ENCODE data around the gene COL4A6.

The COL4A6 gene

DNA sequence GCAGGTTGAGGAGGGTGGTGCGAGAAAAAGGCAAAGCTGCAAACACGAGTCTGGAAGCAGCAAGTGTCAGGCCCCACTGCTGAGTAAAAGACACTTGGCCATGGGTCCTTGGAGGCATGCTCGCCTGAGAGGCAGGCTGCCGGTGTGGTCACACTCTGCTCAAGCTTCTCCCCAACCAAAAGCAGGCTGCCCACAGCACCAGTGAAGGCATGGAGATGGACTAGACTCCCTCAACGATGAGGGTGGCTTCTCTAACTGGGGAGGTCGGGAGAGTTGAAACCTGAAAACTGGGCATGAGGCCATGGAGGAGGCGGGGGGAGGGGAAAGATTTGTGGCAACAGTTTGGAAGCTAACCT lies 260.1 kb downstream of the COL4A6 start:
- Histone ChIP-seq H3K9me3 (ENCODE audit: insufficient read depth, low read length) (no peaks in the 10 kb centered on the region), H3K9ac (ENCODE audit: insufficient read length, low read depth) (peak overlapping the region; percentile 2), H3K36me3 (ENCODE audit: insufficient read depth, insufficient read length, low read length) (no peaks in the 10 kb centered on the region), H3K4me1 (ENCODE audit: insufficient read depth, insufficient read length) (peaks cover 9% of the 10 kb centered on the region), H3K4me3 (ENCODE audit: insufficient read length, low read depth) (no peak overlapping the region), H3K27me3 (ENCODE audit: insufficient read depth, insufficient read length) (no peaks in the 10 kb centered on the region)
- TF ChIP-seq SUZ12 (IDR thresholded peaks at IDR 0.05; ENCODE audit: extremely low read depth, insufficient read depth, insufficient read length) (no peak), ZNF274 (IDR thresholded peaks at IDR 0.05; ENCODE audit: low read depth, low read length) (no peak), YY1 (IDR thresholded peaks at IDR 0.05; ENCODE audit: insufficient read depth, insufficient read length) (no peak)
- no peak for DNase-seq (ENCODE audit: low read depth, low spot score)

DNA sequence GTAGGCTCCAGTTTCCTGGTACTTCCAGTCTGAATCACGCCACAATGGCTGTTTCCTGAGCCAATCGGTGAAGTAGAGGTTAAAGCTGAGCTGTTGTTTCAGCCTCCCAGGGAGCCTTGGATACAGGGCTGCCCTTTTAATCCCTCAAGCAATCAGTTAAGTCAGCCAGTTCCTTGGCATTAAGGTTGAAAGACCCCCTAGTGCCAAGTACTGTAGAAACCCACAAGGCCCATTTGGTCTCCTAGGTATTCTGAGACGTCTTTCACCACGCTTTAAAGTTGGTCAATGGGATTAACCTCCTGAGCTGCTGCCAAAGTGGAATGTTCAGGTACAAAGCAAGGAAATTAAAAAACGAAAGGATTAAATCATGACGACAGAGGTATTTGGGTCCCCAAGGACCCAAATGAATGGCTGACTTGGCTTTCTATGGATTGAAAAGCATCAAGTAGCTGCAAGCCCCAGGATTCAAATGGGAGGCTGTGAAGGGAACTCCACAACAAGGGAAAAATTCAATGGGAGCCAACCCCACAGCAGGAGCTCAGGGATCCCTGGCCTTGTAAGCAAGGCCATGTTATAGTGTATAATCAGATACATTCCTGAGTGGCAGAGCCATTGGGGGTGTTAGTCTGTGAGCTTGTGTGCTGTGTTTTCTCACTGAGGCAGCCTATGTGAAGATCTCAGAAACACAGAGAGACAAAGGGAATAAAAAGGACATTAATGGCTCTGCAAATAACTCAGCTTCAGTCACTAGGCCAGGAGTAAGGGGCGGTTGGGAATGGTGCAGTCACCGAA lies 260.7 kb downstream of the COL4A6 start:
- peak; percentile 81 for DNase-seq (ENCODE audit: low read depth, low spot score)
- Histone ChIP-seq H3K9me3 (ENCODE audit: insufficient read depth, low read length) (no peaks in the 10 kb centered on the region), H3K27me3 (ENCODE audit: insufficient read depth, insufficient read length) (no peaks in the 10 kb centered on the region), H3K9ac (ENCODE audit: insufficient read length, low read depth) (peak overlapping the region; percentile 2), H3K36me3 (ENCODE audit: insufficient read depth, insufficient read length, low read length) (no peaks in the 10 kb centered on the region), H3K4me3 (ENCODE audit: insufficient read length, low read depth) (no peak overlapping the region), H3K4me1 (ENCODE audit: insufficient read depth, insufficient read length) (peaks cover 9% of the 10 kb centered on the region)
- TF ChIP-seq SUZ12 (IDR thresholded peaks at IDR 0.05; ENCODE audit: extremely low read depth, insufficient read depth, insufficient read length) (no peak), ZNF274 (IDR thresholded peaks at IDR 0.05; ENCODE audit: low read depth, low read length) (no peak), YY1 (IDR thresholded peaks at IDR 0.05; ENCODE audit: insufficient read depth, insufficient read length) (no peak)

DNA sequence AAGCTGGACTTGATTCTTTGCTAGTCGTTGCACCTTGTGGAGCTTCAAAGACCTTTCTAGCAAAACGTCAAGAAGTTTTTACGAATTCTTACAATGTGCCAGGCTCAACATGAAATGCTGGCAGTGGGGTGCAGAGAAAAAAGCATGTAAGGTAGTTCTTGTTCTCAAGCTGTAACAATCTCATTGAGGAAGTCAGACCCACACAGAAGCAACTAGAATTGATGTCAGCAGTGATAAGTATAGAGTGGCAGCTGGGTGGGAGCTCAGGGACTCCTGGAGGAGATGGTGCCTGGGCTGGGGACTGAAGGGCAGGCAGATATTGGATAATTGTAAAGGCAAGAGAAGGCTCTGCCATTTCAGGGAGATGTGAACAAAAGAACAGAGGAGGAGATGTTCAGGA lies 264.3 kb downstream of the COL4A6 start:
- Histone ChIP-seq H3K9me3 (ENCODE audit: insufficient read depth, low read length) (no peaks in the 10 kb centered on the region), H3K4me1 (ENCODE audit: insufficient read depth, insufficient read length) (peaks cover 9% of the 10 kb centered on the region), H3K4me3 (ENCODE audit: insufficient read length, low read depth) (no peak overlapping the region), H3K36me3 (ENCODE audit: insufficient read depth, insufficient read length, low read length) (peaks cover 5% of the 10 kb centered on the region), H3K9ac (ENCODE audit: insufficient read length, low read depth) (no peak overlapping the region), H3K27me3 (ENCODE audit: insufficient read depth, insufficient read length) (no peaks in the 10 kb centered on the region)
- TF ChIP-seq SUZ12 (IDR thresholded peaks at IDR 0.05; ENCODE audit: extremely low read depth, insufficient read depth, insufficient read length): no peak
- TF ChIP-seq ZNF274 (IDR thresholded peaks at IDR 0.05; ENCODE audit: low read depth, low read length): no peak
- no peak for TF ChIP-seq YY1 (IDR thresholded peaks at IDR 0.05; ENCODE audit: insufficient read depth, insufficient read length)
- no peak for DNase-seq (ENCODE audit: low read depth, low spot score)

DNA sequence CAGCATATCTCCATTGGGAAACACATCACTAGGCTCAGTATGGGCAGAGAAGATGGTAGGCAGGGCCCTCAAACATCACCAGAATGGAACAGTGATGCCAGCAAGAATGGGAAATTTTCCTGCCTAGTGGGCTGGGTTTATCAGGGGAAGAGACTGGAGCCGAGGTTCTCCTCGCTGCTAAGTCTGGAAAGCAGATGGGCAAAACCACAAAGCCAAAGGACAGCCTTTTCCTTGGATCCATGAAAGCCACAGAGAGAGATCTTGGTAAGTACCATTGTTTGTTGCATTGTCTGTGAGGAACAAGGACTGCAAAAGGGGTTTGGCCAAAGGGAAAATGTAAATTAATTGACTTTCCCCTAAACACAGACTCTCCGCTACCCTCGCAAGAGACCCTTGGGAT lies 266.6 kb downstream of the COL4A6 start:
- no peak overlapping the region for H3K4me3 ChIP-seq (ENCODE audit: insufficient read length, low read depth)
- no peak overlapping the region for H3K9ac ChIP-seq (ENCODE audit: insufficient read length, low read depth)
- peaks cover 5% of the 10 kb centered on the region for H3K36me3 ChIP-seq (ENCODE audit: insufficient read depth, insufficient read length, low read length)
- H3K9me3 ChIP-seq (ENCODE audit: insufficient read depth, low read length): no peaks in the 10 kb centered on the region
- peaks cover under 1% of the 10 kb centered on the region for H3K4me1 ChIP-seq (ENCODE audit: insufficient read depth, insufficient read length)
- no peak for DNase-seq (ENCODE audit: low read depth, low spot score)
- no peaks in the 10 kb centered on the region for H3K27me3 ChIP-seq (ENCODE audit: insufficient read depth, insufficient read length)
- no peak for TF ChIP-seq YY1 (IDR thresholded peaks at IDR 0.05; ENCODE audit: insufficient read depth, insufficient read length)
- no peak for TF ChIP-seq SUZ12 (IDR thresholded peaks at IDR 0.05; ENCODE audit: extremely low read depth, insufficient read depth, insufficient read length)
- TF ChIP-seq ZNF274 (IDR thresholded peaks at IDR 0.05; ENCODE audit: low read depth, low read length): no peak

DNA sequence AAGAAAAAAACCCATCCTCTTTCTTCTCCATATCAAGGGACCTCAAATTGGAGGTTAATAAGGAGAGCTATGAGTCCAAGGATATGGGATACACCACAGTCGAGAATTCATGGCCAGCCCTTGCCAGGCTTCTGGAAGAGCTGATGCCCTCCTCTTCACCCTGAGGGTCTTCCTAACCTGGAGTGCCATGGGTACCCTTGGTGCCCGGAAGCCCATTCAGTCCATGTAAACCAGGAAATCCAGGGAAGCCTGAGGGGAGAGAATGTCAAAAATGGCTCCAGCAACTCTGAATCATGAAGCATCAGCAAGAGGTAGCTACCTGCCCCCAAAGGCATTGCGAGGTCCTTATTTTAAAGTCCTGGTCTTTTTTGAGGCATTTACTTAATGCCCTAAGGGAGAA lies 268.5 kb downstream of the COL4A6 start:
- no peaks in the 10 kb centered on the region for H3K4me1 ChIP-seq (ENCODE audit: insufficient read depth, insufficient read length)
- no peak for DNase-seq (ENCODE audit: low read depth, low spot score)
- peaks cover 5% of the 10 kb centered on the region for H3K36me3 ChIP-seq (ENCODE audit: insufficient read depth, insufficient read length, low read length)
- H3K9ac ChIP-seq (ENCODE audit: insufficient read length, low read depth): no peak overlapping the region
- no peaks in the 10 kb centered on the region for H3K9me3 ChIP-seq (ENCODE audit: insufficient read depth, low read length)
- H3K4me3 ChIP-seq (ENCODE audit: insufficient read length, low read depth): no peak overlapping the region
- no peaks in the 10 kb centered on the region for H3K27me3 ChIP-seq (ENCODE audit: insufficient read depth, insufficient read length)
- TF ChIP-seq ZNF274 (IDR thresholded peaks at IDR 0.05; ENCODE audit: low read depth, low read length) (no peak), SUZ12 (IDR thresholded peaks at IDR 0.05; ENCODE audit: extremely low read depth, insufficient read depth, insufficient read length) (no peak), YY1 (IDR thresholded peaks at IDR 0.05; ENCODE audit: insufficient read depth, insufficient read length) (no peak)

DNA sequence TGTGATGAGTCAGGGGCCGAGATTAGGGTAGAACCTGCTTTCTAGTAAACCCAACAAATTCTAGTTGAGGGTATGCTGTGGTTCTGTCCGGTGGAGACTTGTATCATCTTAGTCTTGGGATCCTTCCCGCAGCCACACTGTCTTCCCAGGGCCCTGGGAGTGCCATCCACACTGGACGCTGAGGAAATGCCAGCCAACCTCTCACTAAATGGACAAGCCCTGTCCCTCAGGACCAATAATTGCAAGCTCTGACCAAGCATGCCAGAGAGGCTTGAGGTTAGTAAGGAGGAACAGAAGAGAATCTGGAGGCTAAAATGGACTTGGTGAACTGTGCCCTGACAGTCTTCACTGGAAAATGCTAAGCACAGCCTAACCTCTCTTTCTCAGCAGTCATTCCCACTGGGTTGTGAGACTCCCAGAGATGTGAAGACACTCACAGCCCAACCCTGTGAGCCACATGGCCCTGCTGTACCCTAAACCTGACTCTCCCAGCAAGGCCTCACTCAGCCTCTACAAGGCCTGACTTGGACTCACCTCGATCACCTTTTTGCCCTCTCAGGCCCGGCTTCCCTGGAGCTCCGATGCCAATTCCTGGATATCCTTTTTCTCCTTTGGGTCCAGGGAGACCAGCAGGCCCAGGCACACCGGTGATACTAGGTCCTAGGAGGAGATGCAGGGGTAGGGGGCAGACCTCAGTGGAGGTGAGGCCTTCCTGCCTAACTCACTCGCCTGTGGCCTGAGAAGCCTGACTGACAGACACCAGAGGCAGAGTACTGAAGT lies 269.1 kb downstream of the COL4A6 start:
- H3K36me3 ChIP-seq (ENCODE audit: insufficient read depth, insufficient read length, low read length): peaks cover 5% of the 10 kb centered on the region
- H3K4me3 ChIP-seq (ENCODE audit: insufficient read length, low read depth): no peak overlapping the region
- TF ChIP-seq ZNF274 (IDR thresholded peaks at IDR 0.05; ENCODE audit: low read depth, low read length) (no peak), YY1 (IDR thresholded peaks at IDR 0.05; ENCODE audit: insufficient read depth, insufficient read length) (no peak), SUZ12 (IDR thresholded peaks at IDR 0.05; ENCODE audit: extremely low read depth, insufficient read depth, insufficient read length) (no peak)
- H3K9me3 ChIP-seq (ENCODE audit: insufficient read depth, low read length): no peaks in the 10 kb centered on the region
- no peak overlapping the region for H3K9ac ChIP-seq (ENCODE audit: insufficient read length, low read depth)
- no peaks in the 10 kb centered on the region for H3K4me1 ChIP-seq (ENCODE audit: insufficient read depth, insufficient read length)
- no peaks in the 10 kb centered on the region for H3K27me3 ChIP-seq (ENCODE audit: insufficient read depth, insufficient read length)
- no peak for DNase-seq (ENCODE audit: low read depth, low spot score)

DNA sequence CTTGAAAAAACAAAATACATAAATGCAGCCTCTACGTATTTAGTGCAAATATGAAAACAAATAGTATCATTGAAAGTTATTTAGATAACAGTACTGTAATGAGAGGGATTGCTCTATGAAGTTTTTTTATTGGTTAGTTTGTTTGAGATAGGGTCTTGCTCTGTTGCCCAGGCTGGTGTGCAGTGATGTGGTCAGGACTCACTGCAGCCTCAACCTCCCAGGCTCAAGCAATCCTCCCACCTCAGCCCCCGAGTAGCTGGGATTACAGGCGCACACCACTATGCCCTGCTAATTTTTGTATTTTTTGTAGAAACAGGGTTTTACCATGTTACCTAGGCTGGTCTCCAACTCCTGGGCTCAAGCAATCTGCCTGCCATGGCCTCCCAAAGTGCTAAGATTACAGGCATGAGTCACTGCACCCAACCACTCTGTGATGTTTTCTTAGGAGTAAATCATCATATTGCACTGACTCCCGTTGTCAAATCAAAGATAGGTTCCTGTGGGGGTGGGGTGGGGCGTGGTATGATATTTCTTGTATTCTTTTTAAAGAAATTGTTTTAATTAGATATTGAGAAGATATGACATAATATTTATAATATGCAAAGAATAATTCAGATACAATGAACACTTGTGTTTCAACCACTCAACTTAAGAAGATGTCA lies 270.9 kb downstream of the COL4A6 start:
- TF ChIP-seq ZNF274 (IDR thresholded peaks at IDR 0.05; ENCODE audit: low read depth, low read length) (no peak), SUZ12 (IDR thresholded peaks at IDR 0.05; ENCODE audit: extremely low read depth, insufficient read depth, insufficient read length) (no peak), YY1 (IDR thresholded peaks at IDR 0.05; ENCODE audit: insufficient read depth, insufficient read length) (no peak)
- peaks cover 5% of the 10 kb centered on the region for H3K36me3 ChIP-seq (ENCODE audit: insufficient read depth, insufficient read length, low read length)
- H3K4me1 ChIP-seq (ENCODE audit: insufficient read depth, insufficient read length): no peaks in the 10 kb centered on the region
- H3K9ac ChIP-seq (ENCODE audit: insufficient read length, low read depth): no peak overlapping the region
- no peak for DNase-seq (ENCODE audit: low read depth, low spot score)
- no peaks in the 10 kb centered on the region for H3K27me3 ChIP-seq (ENCODE audit: insufficient read depth, insufficient read length)
- no peaks in the 10 kb centered on the region for H3K9me3 ChIP-seq (ENCODE audit: insufficient read depth, low read length)
- H3K4me3 ChIP-seq (ENCODE audit: insufficient read length, low read depth): no peak overlapping the region

All from NT2/D1 (cell line).